SK-N-MC (cell line): ENCODE data around the gene CACNA1C.

ENCODE experiments used
- EZH2 ChIP-seq: fragments of 200-600 bp; sonication (generic); IDR thresholded peaks from one replicate; pipeline ENCODE4 v1.6.1; 2017; ENCODE audit warnings: antibody characterized with exemption
- FOXP2 ChIP-seq: optimal IDR thresholded peaks from 2 replicates; pipeline ENCODE3; 2011; ENCODE audit warnings: mild to moderate bottlenecking, moderate library complexity; ENCODE audit not compliant: insufficient read depth; ENCODE audit errors: extremely low read length, control extremely low read depth
- POLR2AphosphoS5 ChIP-seq: IDR thresholded peaks from 2 replicates; pipeline ENCODE4 v1.6.1; 2012; ENCODE audit warnings: mild to moderate bottlenecking, low read depth, low read length, borderline replicate concordance

DNA sequence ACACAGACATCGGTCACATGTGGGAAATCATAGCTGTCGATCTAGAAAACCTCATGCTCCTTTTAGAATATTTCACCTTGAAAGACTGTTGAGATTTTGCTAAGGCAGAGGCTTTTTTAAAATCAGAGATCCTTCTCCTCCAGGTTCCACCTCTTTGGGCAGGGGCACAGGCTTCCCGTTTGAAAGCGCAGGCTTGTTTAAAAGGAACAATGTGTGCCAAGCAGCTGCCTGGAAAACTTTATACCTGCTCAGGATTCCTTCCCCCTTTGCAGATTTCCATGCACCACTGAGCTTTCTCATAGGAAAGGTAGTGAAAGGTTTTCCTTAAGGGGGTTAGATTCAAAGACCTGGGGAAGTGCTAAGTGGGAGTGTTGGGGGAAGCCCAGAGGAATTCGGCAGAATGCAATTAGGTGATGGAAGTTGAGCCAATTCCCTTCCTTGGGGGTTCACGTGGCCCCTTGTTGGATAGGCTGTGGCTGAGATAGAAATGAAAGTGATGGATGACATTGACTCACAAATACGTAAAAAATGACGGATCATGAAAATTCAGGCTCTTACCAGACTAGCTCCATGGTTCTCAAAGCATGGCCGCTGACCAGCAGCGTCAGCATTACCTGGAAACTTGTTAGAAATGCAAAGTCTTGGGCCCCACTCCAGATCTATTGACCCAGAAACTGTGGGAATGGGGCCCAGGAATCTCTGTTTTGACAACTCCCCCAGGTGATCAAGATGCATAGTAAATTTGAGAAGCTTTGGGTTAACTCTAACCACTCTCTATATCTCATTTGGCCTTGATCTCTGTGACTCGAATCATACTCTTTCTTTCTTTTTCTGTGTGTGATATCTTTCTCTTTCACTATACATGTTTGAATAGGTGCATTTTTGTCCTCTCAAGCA lies 460.6 kb downstream of the CACNA1C start:
- TF ChIP-seq FOXP2 = no peak
- TF ChIP-seq POLR2AphosphoS5 = no peak
- no peak for TF ChIP-seq EZH2
